NCI-H526 (cell line): ENCODE measurements around the gene LASP1.
A peak's percentile ranks its signal among the peaks of the same experiment; 100 is the strongest.

Experiments used
- DNase-seq, 2 experiments: peaks; one replicate each; lab custom pipeline; 2025; lab: John Stamatoyannopoulos, UW

Gene LASP1

DNA sequence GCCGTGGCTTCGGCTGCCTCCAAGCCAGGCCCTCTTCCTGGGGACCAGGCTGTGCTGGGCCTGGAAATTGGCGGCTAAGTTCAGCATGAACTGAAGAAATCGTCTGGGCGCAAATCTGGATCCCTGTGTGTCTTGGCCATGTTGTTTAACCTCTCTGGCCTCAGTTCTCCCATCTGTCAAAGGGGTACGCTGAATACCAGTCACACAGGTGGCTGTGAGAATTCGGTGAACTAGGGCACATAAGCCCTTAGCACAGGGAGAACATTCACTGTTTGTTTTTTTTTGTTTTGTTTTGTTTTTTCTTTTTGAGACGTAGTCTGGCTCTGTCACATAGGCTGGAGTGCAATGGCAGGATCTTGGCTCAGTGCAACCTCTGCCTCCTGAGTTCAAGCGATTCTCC lies 19.0 kb downstream of the LASP1 start:
- DNase-seq, result no peak

DNA sequence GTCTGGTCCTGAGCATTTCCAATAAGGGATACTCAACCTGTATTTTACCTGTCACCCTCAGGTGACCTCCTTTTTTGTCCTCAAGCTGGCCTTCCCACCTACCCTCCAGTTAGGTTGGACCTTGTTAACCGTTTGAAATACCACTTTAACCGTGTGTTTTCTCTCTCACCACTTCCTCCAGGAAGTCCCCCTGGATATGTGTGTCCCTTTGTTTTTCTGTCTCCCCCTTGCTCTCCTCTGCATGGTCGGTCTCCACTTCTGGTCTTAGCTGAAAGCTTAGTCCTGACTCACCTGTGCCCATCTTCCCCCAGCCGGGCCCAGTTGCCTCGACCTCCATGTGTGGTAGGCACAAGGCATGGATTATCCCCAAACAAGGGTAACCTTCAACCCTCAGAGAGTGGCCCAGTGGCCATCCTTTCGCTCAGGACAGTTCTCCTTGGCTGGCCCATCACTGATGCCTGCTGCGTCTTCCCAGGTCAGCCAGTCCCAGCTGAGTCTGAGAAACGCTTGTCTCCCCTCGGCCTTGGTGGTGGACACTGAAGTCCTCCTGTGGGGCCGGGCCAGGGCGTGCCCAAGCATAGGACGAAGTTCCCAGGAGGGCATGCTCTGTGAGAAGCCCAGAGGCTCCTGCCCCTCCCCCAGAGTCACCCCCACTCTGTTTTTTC lies 20.0 kb downstream of the LASP1 start:
- DNase-seq, result no peak

DNA sequence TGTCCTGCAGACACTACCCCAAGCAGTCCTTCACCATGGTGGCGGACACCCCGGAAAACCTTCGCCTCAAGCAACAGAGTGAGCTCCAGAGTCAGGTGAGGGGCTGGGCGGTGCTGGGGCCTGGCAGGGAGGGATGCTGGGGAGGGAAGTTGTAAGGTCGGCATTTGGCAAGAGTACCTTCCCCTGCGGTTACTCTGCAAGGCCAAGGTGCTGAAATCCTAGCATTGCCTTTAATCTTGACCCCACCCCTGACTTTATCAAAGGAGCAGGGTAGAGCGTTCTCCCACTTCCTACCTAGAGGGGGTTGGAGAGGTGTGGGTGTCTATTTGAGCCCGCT lies 20.5 kb downstream of the LASP1 start:
- DNase-seq, result no peak

DNA sequence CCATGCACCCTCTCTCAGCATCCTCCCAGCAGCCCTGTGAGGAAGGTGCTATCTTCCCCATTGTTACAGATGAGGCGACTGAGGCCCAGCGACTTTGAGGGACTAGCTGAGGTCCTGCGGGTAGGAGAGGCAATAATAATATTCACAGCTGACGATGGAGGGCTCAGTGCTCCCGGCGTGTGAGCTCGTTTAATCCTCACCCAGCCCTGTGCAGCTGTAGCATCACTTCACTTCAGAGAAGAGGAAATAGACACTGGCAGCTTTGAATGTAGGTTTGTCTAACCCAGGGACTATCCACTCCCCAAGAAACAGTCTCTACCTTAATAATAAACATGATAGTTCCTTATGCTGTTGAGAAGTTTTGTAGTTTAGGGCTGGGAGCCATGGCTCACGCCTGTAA lies 21.6 kb downstream of the LASP1 start:
- no peak for DNase-seq

DNA sequence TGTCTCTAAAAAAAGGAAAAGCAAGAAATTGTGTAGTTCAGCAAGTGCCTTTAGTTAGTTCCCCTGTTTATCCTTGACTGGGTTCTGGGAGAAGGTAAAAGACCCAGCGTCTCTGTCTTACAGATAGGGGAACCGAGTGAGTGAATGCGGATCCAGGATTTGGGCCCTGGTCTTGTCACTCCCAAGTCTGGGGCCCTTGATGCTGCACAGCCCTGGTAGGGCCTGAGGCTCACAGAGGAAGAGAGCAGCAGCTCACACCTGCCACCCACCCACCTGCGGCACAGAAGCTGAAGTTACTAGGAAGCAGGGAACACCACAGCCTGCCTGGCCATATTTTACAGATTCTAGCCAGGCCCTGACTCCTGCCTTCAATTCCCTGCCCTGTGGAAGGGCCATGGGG lies 22.2 kb downstream of the LASP1 start:
- DNase-seq, result no peak

DNA sequence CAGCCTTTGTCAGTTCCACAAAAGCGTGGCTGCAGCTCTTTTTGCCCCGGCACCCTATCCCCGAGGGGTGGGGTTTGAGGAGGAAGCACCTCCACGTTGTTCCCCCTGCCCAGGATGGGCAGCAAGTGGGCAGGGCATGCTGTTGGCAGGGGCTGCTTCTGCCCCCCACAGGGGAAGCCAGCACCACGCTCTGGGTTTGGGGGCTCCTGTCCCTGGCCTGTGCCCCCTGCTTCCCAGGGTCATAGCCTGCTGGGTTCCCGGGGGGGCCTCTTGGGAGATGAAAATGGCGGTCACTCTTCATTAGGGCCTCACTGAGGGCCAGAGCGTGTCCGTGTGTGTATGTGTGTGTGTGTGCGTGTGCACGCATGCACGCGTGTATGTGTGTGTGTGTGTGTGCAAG lies 22.8 kb downstream of the LASP1 start:
- DNase-seq, result no peak

DNA sequence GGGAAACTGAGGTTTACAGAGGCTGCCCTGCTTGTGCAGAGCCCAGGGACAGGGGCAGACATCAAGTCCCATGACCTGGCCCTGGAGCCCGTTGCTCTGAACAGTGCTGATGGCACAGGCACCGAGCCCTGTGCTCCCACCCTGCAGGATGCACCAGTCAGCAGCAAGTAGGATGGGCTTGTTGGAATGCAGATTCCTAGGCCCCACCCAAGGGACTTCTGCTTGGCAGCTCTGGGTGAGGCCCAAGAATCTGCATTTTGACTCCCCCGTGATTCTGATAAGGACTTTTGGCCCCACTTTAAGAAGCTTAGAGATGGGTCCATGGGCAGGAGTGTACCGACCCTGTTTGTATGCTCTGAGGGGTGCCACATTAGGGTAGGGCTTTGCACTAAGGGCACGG lies 23.3 kb downstream of the LASP1 start:
- no peak for DNase-seq

DNA sequence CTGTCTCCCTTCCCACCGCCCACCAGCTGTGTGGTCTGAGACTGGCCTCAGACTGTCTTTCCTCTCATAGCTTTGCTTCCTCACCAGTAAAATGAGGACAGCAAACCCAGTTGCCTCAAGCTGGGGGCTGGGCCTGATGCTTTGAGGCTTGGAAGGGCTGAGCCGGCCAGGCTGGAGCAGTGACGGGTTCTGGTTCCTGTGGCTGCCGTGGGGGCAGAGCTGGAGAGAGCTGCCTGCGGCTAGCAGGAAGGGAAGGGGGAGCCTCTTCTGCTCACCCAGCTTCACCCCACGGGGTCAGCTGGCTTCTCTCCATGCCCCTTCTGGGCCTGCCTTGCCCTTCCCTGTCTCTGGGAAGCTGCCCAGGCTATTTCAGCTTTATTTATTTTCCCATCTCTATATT lies 23.7 kb downstream of the LASP1 start:
- no peak for DNase-seq

DNA sequence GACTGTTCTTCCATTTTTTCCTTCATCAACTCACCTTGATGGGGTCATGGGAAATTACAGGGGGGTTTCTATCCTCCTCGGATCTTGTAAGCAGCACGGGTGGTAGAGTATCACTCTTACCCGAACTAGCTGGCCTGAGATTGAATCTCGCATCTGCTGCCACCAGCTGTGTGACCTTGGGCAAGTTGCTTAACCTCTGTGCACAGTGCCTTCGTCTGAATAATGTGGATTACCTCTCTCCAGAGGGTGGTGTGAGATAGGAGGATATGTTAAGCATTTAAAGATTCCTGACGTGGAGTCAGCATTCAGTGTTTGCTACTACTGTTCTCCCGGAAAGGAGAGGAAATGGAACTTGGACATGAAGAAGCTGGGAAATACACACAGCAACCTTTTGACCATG lies 24.4 kb downstream of the LASP1 start:
- no peak for DNase-seq

DNA sequence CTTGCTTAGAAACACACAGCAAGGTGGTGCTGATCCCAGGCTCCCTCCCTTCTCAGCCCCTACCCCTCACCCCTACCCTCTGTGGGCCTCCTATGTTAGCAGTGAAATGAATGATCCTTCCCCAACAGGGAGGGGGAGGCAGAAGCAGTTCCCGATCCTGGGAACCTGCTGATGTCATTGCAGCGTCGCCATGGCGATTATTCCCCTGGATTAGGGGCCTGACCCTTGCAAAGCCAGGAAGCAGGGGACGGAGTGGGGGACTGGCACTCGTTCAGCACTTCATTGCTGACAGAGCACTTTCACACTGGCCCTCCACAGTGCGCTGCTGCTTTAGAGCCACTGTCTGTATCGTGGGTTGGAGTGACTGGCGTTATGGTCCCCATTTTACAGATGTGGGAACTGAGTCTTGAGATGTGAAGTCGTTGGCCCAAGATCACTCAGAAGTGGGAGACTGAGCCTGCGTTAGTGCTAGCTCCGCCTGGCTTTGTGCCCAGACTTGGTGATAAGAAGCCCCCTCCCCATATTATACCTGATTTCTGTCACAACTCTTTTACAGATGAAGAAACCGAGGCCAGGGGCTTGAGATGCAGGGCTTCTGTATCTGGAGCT lies 26.6 kb downstream of the LASP1 start:
- DNase-seq, result no peak

DNA sequence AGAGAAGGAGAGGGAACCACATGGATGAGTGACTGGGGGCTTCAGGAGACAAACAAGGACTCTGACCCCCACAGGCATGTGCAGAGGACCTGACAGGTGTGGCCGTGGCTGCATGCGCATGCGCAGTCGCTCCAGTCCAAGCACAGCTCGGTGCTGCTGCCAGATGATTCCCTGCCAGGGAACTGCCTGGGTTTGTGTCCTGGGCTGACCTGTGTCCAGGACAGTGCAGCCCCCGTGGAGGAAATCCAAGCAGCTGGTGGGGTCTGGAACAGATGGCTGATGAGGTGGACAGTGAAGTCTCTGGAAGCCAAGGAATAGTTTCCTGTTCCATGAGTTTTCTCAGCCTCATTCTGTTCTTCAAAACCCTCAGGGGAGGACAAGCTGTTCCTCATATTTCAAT lies 27.3 kb downstream of the LASP1 start:
- no peak for DNase-seq

DNA sequence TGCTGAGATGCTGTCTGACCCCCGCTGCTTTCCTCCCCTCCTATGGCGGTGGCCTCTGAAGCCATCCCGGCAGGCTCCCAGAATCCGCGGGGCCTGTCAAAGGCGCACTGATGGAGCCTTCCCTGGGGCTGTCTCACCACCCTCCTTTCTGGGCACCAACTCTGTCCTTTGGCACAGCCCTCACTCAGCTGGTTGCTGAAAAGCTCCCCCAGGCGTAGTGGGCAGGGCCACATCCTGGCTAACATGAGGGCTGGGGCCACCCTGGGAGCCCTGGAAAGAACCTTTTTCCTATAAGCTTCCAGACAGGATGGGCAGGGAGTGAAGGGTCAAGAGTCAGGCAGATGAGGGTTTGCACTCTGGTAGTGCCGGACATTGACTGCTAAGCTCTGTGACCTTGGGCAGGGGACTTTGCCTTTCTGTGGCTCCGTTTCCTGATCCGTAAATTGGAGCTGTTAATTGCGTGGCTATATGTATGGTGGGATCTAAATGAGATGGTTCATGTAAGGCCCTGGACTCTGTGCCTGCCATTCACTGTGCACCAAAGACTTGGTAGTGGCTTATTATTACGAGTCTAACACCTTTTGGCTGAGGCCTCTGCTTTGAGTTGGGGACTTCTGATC lies 27.9 kb downstream of the LASP1 start:
- DNase-seq, result no peak

DNA sequence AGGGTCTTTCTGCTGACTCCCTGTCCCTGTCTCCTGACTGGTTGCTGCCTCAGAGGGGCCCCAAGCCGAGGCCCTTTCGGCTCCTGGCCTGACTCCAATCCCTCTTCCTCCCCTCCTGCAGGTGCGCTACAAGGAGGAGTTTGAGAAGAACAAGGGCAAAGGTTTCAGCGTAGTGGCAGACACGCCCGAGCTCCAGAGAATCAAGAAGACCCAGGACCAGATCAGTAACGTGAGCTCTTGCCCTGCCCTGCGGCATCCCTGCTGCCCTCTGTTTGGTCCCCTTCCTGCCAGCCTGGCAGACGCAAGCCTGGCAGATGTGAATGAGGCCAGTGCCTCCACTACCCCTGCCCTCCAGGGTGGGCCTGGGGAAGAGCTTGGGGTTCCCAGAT lies 28.4 kb downstream of the LASP1 start:
- no peak for DNase-seq

DNA sequence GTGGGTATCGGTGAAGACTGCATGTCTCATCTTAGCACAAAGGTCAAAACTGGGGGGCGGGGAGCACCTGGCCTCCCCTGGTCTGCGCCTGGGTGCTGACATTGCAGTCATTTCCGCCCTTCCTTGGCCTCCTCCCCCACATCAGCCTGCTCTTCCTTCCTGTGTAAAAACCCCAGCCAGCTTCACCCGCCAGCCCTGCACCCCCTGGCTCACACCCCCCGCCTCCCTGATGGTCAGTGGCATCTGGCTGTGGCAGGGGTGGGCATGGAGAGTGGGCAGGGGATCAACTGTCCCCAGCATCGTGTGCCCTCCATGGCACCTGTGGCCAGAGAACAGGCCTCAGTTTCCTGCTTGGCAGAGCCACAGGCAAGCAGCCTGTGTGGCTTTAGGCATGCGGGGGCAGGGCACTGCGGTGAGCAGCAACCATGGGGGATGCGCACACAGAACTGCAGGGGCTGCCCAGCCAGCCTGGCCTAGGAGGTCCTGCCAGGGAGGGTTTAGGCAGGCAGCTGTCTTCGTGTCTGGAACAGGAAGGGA lies 29.0 kb downstream of the LASP1 start:
- DNase-seq, result no peak

DNA sequence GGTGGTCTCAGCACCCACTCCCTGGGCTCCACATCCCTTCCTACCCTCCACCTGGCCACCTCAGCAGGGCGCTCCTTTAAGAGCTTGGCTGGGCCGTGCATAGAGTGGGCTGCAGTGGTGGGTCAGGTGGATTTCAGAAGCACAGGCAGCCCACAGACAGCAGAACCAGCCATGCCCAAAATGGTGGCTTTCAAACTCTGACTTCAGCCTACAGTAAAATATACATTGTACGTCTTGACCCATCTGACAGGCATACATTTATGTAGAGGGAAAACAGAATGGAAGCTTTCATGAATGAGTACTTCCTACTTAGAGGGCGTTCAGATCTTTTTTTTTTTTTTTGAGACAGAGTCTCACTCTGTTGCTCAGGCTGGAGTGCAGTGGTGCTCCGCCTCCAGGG lies 29.6 kb downstream of the LASP1 start:
- DNase-seq, result no peak

DNA sequence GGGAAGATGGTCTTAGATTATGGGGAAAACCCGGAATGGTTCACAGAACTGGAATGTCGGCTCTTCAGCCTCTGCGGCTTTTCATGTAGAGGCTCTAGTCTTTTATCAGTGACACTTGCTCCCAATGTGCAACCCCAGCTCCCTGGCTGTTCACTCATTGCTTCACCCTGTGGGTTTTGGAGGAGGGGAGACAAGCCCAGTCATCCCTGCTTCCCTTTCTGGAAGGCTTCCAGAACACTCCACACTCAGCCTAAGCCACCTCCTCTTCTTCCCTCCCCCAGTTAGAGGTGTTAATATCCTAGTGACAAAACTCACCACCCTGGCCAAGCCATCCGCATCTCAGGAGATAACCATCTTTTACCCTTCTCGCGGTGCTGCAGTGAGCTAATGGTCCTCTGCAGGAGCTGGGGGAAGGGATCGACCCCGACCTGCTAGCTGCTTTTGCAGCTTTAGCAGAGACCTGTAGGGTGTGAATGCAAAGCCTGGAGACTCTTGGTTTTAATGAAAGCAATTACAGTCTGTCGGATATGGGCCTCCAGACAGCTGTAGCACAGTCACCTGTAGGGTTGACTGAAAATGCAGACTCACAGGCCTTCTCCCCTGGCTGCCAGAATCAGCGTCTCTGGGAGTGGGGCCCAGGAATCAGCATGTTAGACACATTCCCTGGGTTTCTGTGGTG lies 31.3 kb downstream of the LASP1 start:
- DNase-seq, result no peak

DNA sequence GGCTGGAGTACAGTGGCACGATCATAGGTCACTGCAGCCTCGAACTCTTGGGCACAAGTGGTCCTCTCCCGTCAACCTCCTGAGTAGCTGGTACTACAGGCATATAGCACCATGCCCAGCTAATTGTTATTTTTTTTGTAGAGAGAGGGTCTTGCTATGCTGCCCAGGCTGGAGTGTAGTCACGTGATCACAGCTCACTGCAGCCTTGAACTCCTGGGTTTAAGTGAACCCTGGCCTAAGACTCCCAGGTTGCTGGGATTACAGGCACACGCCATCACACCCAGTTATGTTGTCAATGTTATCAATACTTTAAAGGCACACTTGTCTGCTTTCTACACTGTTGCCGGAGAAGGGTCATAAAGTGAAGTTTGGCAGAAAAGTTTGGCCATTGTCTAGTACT lies 33.5 kb downstream of the LASP1 start:
- no peak for DNase-seq

DNA sequence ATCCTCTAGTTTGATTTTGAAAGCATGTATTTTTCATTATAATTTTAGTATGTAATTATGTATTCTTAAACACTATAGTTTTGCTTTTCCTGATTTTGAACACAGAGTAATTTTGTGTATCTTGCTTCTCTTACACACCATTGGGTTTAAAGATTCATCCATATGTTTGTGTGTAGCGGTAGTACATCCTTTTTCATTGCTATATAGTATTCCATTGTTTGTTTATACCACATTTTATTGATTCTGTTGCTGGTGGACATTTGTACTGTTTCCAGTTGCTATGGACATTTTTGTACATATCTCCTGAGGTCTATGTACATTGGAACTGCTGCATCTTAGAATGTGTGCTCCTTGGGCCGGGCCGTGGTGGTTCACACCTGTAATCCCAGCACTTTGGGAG lies 35.0 kb downstream of the LASP1 start:
- no peak for DNase-seq

DNA sequence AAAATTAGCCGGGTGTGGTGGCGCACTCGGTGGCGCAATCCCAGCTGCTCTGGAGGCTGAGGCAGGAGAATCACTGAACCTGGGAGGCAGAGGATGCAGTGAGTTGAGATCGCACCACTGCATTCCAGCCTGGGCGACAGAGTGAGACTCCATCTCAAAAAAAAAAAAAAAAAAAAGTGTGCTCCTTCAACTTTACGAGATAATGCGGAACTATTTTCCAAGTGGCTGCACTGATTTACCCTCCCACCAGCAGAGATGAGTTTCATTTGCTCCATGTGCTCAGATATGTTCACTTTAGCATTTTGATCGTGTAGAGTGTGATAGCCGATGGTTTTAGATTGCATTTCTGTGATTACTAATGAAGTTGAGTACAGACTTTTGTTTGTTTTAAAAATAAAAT lies 35.5 kb downstream of the LASP1 start:
- DNase-seq, result no peak

DNA sequence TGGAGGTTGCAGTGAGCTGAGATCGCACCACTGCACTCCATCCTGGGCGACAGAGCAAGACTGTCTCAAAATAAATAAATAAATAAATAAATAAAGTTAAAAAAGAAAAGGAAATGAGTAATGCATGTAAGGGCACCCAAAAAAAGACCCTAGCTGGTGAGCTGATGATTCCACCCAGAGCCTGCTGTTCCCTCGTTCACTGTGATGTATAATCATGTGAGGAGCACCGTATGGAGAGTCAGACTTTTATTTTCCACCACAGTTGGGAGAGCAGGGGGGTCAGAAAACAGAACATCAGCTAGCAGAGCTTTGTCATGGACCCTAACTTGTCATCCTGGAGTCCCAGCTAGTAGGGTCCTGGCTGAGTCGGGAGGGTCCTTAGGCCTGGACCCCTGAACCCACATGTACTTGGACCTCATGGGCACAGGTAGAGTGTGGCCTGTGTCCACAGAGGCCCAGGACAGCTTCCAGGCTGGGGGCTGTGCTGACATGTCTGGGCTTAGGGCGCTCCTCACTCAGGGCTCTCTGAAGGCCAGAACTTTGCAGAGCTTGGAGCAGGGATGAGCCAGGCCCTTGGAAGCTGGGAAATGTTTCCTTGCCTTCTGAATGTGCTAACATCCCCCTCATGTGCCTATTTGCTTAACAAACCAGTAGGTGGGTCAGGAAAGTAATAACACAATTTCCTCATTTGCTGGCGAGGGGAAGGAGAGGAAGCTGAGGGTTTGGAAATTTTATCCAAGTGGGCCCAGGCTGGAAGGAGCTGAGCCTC lies 36.8 kb downstream of the LASP1 start:
- peak in 1 of 2 experiments; percentile 68 for DNase-seq

DNA sequence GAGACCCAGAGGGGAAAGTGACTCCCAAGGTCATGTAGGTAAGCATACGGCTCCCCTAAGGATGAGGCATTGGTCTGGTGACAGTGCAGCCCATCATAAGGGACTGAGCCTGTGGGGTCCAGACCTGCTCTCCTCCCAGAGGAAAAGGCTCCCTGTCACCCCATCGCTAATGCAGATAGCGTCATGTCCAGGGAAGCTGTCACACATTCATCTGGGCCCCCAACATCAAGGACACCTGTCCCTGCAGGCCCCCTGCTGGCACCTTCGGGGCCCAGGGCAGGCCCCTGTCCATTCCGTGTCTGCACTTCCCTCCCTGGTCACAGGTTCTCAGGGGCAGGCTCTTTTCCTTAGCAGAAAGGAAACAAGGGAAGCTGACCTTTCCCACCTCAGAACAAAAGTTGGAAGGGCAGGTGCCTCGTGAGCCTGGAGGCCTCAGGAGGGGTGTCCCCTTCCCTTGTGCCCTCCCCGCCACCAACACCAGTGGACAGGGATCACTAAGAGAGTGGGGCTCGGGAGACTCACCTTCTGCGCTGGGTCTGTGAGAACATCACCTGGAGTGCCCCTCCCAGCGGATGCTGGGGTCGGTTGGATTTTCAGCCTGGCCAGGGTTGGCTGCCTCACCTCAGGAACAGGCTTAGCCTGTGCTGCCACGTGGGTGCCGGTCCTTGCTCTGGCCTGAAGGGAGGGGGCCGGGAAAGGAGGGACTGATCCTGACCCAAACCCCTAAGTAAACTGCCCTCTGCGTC lies 38.2 kb downstream of the LASP1 start:
- DNase-seq, result no peak
